GM19463 (cell line): Measurements from ENCODE around the gene PPP1R1C.

Experiments used
- ATAC-seq: cut with Tn5 transposase; IDR thresholded peaks from one replicate; pipeline ENCODE4 v1.9.1; 2021; ENCODE audit warnings: mild to moderate bottlenecking, moderate library complexity; ENCODE audit not compliant: unreplicated experiment

Gene PPP1R1C

DNA sequence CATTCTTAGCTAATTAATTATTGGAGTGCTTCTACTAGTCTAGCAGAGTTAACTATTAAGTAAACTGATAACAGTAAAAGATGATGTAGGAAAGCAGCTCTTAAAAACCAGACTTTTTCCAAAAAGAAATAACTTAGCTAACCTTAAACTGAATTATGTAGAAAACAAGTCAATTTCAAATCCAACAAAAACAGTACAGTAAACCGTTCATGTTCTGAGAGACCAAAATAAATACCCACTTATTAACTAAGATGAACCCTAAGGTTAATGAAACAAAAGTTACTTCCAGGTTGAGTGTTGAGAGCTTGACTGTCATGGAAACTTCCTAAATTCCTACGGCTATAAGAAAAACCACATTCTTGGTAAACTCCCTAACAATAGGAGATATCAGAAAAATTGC is 181.2 kb downstream of the PPP1R1C start:
- ATAC-seq = no peak
